GM23338 (cell line): ENCODE results near the gene C19orf47. TPM values are rescaled to one million over a fixed set of nuclear protein-coding genes. Genes with fewer than 3 reads are reported as not detected.
A peak's percentile ranks its signal among the peaks of the same experiment; 100 is the strongest.

ENCODE experiments used
- ATAC-seq: fragments of 200-7000 bp; cut with Tn5 transposase; 3 replicates; pipeline ENCODE4 v1.9.1; 2020
- DNase-seq: peaks from one replicate; pipeline ENCODE4 v3.0.0-alpha.2; 2015; ENCODE audit warnings: low spot score
- H2AFZ ChIP-seq: fragments of 200-600 bp; sonication (generic); 2 replicates; pipeline ENCODE4 v1.8.0; 2016; ENCODE audit warnings: antibody characterized with exemption, mild to moderate bottlenecking, moderate library complexity
- H3F3A ChIP-seq: fragments of 200-600 bp; sonication (generic); replicated peaks from 2 replicates; pipeline ENCODE4 v1.8.0; 2017; ENCODE audit warnings: antibody characterized with exemption, mixed run types, low read depth
- H3K27ac ChIP-seq: fragments of 200-600 bp; sonication (generic); 2 replicates; pipeline ENCODE4 v1.6.1; 2016; ENCODE audit warnings: low read depth
- H3K27me3 ChIP-seq: fragments of 200-600 bp; sonication (generic); 2 replicates; pipeline ENCODE4 v1.8.0; 2016; ENCODE audit warnings: mild to moderate bottlenecking, mixed run types, moderate library complexity; ENCODE audit not compliant: insufficient read depth
- H3K36me3 ChIP-seq: fragments of 200-600 bp; sonication (generic); 2 replicates; pipeline ENCODE4 v1.8.0; 2016; ENCODE audit warnings: mild to moderate bottlenecking; ENCODE audit not compliant: insufficient read depth
- H3K4me1 ChIP-seq: fragments of 200-600 bp; sonication (generic); 2 replicates; pipeline ENCODE4 v1.8.0; 2016; ENCODE audit warnings: mild to moderate bottlenecking, moderate library complexity; ENCODE audit not compliant: insufficient read depth
- H3K4me2 ChIP-seq: fragments of 200-600 bp; sonication (generic); 2 replicates; pipeline ENCODE4 v1.7.1; 2017; ENCODE audit warnings: mixed run types
- H3K4me3 ChIP-seq: fragments of 200-600 bp; sonication (generic); 2 replicates; pipeline ENCODE4 v1.6.1; 2016; ENCODE audit warnings: mixed run types
- H3K79me2 ChIP-seq: fragments of 200-600 bp; sonication (generic); replicated peaks from 2 replicates; pipeline ENCODE4 v1.8.0; 2017; ENCODE audit warnings: mild to moderate bottlenecking; ENCODE audit not compliant: insufficient read depth
- H3K9me2 ChIP-seq: fragments of 200-600 bp; sonication (generic); 2 replicates; pipeline ENCODE4 v1.8.0; 2017; ENCODE audit not compliant: insufficient read depth
- H4K20me1 ChIP-seq: fragments of 200-600 bp; sonication (generic); replicated peaks from 2 replicates; pipeline ENCODE4 v1.8.0; 2017; ENCODE audit warnings: mild to moderate bottlenecking; ENCODE audit not compliant: insufficient read depth
- H3K27ac Mint-ChIP-seq: 2 replicates; pipeline ENCODE4 v1.8.0; 2020; ENCODE audit warnings: inconsistent platforms, mild to moderate bottlenecking, moderate library complexity, mixed read lengths
- H3K27me3 Mint-ChIP-seq: 3 replicates; pipeline ENCODE4 v1.8.0; 2022; ENCODE audit warnings: low read depth, mild to moderate bottlenecking, moderate library complexity, mixed read lengths, inconsistent platforms; ENCODE audit not compliant: insufficient read depth, poor library complexity
- H3K36me3 Mint-ChIP-seq: 3 replicates; pipeline ENCODE4 v1.8.0; 2021; ENCODE audit warnings: low read depth, mild to moderate bottlenecking, inconsistent platforms, moderate library complexity, mixed read lengths
- H3K4me1 Mint-ChIP-seq: 3 replicates; pipeline ENCODE4 v1.8.0; 2020; ENCODE audit warnings: mild to moderate bottlenecking, inconsistent platforms, mixed read lengths
- H3K4me3 Mint-ChIP-seq: 3 replicates; pipeline ENCODE4 v1.8.0; 2021; ENCODE audit warnings: moderate library complexity, mild to moderate bottlenecking, inconsistent platforms, mixed read lengths
- H3K9me3 Mint-ChIP-seq: 3 replicates; pipeline ENCODE4 v1.8.0; 2020; ENCODE audit warnings: moderate library complexity, mild to moderate bottlenecking, inconsistent platforms, mixed read lengths
- EZH2phosphoT487 ChIP-seq: fragments of 200-600 bp; sonication (generic); IDR thresholded peaks from one replicate; pipeline ENCODE4 v1.8.1; 2018; ENCODE audit warnings: antibody characterized with exemption; ENCODE audit not compliant: unreplicated experiment
- POLR2AphosphoS5 ChIP-seq: IDR thresholded peaks from 2 replicates; pipeline ENCODE4 v1.6.1; 2016; ENCODE audit warnings: antibody characterized with exemption, low read depth
- polyA plus RNA-seq: library from polyadenylated mRNA; unstranded; fragments of >200 nt; fragmentation: Nextera tagmentation; extraction: Ambion mirVana; gene quantifications from 2 replicates; pipeline ENCODE4 v1.2.1, GENCODE V29; 2016
- total RNA-seq: library from RNA; depleted of rRNA; stranded (reverse); fragments of >200 nt; shearing (Covaris generic); gene quantifications from 2 replicates; pipeline ENCODE4 v1.2.3, GENCODE V29; 2014
- TF ChIP-seq, protein P1 (sequence below), 2 experiments: fragments of 200-600 bp in 1 of 2; sonication (generic) in 1 of 2; conservative IDR thresholded peaks; 2 replicates each; pipeline versions ENCODE4 v1.5.1 to v1.6.1; 2016 to 2017; ENCODE audit warnings: antibody characterized with exemption in 2 of 2, low read depth in 2 of 2, mild to moderate bottlenecking in 2 of 2, moderate library complexity in 1 of 2
- TF ChIP-seq, protein P2 (sequence below): IDR thresholded peaks from one replicate; pipeline ENCODE4 v1.6.1; 2018; ENCODE audit warnings: antibody characterized with exemption; ENCODE audit not compliant: unreplicated experiment
- TF ChIP-seq, protein P3 (sequence below): IDR thresholded peaks from 2 replicates; pipeline ENCODE4 v1.6.1; 2016; ENCODE audit warnings: antibody characterized with exemption

The C19orf47 gene
- total and polyA plus RNA-seq, 2 experiments from 2014 or later, result 13.1 to 26.6 TPM

GRCh38 chr19:40365613-40366401 lies 17.6 kb upstream of the C19orf47 start:
- H3K27ac ChIP-seq, result no peak overlapping the region

GRCh38 chr19:40365010-40365409 lies 16.8 kb upstream of the C19orf47 start:
- H3K4me3 ChIP-seq, result peak overlapping the region; percentile 77
- no peaks in the 10 kb centered on the region for H3F3A ChIP-seq
- H4K20me1 ChIP-seq, result peaks cover 6% of the 10 kb centered on the region; the same call in 1 of the 2 replicates

More at GRCh38 chr19:40365613-40366401, 17.6 kb upstream of the C19orf47 start:
- peak; percentile 91 for DNase-seq
- Histone ChIP-seq H3K79me2 (peaks cover 7% of the 10 kb centered on the region; the same call in 1 of the 2 replicates), H4K20me1 (peaks cover 6% of the 10 kb centered on the region; the same call in 1 of the 2 replicates), H2AFZ (no peak overlapping the region), H3K9me2 (no peaks in the 10 kb centered on the region), H3F3A (no peaks in the 10 kb centered on the region), H3K4me1 (peaks cover 20% of the 10 kb centered on the region), H3K4me2 (peak overlapping the region; percentile 80), H3K36me3 (no peaks in the 10 kb centered on the region), H3K27me3 (no peaks in the 10 kb centered on the region), H3K4me3 (peak overlapping the region; percentile 77)
- peak; percentile 78 for TF ChIP-seq POLR2AphosphoS5
- TF ChIP-seq, protein P1, sequence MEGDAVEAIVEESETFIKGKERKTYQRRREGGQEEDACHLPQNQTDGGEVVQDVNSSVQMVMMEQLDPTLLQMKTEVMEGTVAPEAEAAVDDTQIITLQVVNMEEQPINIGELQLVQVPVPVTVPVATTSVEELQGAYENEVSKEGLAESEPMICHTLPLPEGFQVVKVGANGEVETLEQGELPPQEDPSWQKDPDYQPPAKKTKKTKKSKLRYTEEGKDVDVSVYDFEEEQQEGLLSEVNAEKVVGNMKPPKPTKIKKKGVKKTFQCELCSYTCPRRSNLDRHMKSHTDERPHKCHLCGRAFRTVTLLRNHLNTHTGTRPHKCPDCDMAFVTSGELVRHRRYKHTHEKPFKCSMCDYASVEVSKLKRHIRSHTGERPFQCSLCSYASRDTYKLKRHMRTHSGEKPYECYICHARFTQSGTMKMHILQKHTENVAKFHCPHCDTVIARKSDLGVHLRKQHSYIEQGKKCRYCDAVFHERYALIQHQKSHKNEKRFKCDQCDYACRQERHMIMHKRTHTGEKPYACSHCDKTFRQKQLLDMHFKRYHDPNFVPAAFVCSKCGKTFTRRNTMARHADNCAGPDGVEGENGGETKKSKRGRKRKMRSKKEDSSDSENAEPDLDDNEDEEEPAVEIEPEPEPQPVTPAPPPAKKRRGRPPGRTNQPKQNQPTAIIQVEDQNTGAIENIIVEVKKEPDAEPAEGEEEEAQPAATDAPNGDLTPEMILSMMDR (conservative IDR thresholded peaks at IDR 0.05; ENCODE audit: low read depth in 2 of 2), result no peak
- TF ChIP-seq, protein P2, sequence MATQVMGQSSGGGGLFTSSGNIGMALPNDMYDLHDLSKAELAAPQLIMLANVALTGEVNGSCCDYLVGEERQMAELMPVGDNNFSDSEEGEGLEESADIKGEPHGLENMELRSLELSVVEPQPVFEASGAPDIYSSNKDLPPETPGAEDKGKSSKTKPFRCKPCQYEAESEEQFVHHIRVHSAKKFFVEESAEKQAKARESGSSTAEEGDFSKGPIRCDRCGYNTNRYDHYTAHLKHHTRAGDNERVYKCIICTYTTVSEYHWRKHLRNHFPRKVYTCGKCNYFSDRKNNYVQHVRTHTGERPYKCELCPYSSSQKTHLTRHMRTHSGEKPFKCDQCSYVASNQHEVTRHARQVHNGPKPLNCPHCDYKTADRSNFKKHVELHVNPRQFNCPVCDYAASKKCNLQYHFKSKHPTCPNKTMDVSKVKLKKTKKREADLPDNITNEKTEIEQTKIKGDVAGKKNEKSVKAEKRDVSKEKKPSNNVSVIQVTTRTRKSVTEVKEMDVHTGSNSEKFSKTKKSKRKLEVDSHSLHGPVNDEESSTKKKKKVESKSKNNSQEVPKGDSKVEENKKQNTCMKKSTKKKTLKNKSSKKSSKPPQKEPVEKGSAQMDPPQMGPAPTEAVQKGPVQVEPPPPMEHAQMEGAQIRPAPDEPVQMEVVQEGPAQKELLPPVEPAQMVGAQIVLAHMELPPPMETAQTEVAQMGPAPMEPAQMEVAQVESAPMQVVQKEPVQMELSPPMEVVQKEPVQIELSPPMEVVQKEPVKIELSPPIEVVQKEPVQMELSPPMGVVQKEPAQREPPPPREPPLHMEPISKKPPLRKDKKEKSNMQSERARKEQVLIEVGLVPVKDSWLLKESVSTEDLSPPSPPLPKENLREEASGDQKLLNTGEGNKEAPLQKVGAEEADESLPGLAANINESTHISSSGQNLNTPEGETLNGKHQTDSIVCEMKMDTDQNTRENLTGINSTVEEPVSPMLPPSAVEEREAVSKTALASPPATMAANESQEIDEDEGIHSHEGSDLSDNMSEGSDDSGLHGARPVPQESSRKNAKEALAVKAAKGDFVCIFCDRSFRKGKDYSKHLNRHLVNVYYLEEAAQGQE, result no peak
- Mint-ChIP-seq H3K36me3 (peaks cover 30% of the 10 kb centered on the region), H3K9me3 (no peaks in the 10 kb centered on the region), H3K27me3 (peaks cover 9% of the 10 kb centered on the region), H3K4me3 (peak overlapping the region; percentile 87), H3K4me1 (peaks cover 18% of the 10 kb centered on the region), H3K27ac (peak overlapping the region; percentile 44)
- ATAC-seq, result peak; percentile 80

More at GRCh38 chr19:40365010-40365409, 16.8 kb upstream of the C19orf47 start:
- Histone ChIP-seq H3K27ac (no peak overlapping the region), H3K79me2 (peaks cover 7% of the 10 kb centered on the region; the same call in 1 of the 2 replicates), H3K4me2 (peak overlapping the region; percentile 80), H3K9me2 (no peaks in the 10 kb centered on the region), H3K27me3 (no peaks in the 10 kb centered on the region), H3K4me1 (peaks cover 20% of the 10 kb centered on the region), H2AFZ (no peak overlapping the region), H3K36me3 (no peaks in the 10 kb centered on the region)
- no peak overlapping the region for H3K27ac Mint-ChIP-seq
- peak overlapping the region; percentile 87 for H3K4me3 Mint-ChIP-seq
- H3K27me3 Mint-ChIP-seq, result peaks cover 5% of the 10 kb centered on the region
- peaks cover 20% of the 10 kb centered on the region for H3K4me1 Mint-ChIP-seq
- DNase-seq (no peak), ATAC-seq (no peak)
- peaks cover 23% of the 10 kb centered on the region for H3K36me3 Mint-ChIP-seq
- TF ChIP-seq POLR2AphosphoS5 (no peak), EZH2phosphoT487 (no peak)
- TF ChIP-seq, protein P3, sequence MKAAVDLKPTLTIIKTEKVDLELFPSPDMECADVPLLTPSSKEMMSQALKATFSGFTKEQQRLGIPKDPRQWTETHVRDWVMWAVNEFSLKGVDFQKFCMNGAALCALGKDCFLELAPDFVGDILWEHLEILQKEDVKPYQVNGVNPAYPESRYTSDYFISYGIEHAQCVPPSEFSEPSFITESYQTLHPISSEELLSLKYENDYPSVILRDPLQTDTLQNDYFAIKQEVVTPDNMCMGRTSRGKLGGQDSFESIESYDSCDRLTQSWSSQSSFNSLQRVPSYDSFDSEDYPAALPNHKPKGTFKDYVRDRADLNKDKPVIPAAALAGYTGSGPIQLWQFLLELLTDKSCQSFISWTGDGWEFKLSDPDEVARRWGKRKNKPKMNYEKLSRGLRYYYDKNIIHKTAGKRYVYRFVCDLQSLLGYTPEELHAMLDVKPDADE, result no peak
- H3K9me3 Mint-ChIP-seq, result no peaks in the 10 kb centered on the region
